T-helper 2 cell treated with Interferon-gamma antibody and Interleukin-4, amounts not matched to agents 5 μg/mL and 100 μg/mL, for 36 hours (primary cell): ENCODE results near the gene UBE2E2.

Source experiments
- DNase-seq: peaks from one replicate; pipeline ENCODE4 v3.0.0; 2021; ENCODE audit warnings: low spot score
- H3K27ac Mint-ChIP-seq: one replicate; pipeline ENCODE4 v1.8.0; 2021; ENCODE audit warnings: mild to moderate bottlenecking, mixed read lengths
- H3K27me3 Mint-ChIP-seq: one replicate; pipeline ENCODE4 v1.8.0; 2021; ENCODE audit warnings: low read depth, mixed read lengths
- H3K36me3 Mint-ChIP-seq: one replicate; pipeline ENCODE4 v1.8.0; 2021; ENCODE audit warnings: low read depth, mixed read lengths
- H3K4me1 Mint-ChIP-seq: one replicate; pipeline ENCODE4 v1.8.0; 2021; ENCODE audit warnings: low read depth, mixed read lengths
- H3K4me3 Mint-ChIP-seq: one replicate; pipeline ENCODE4 v1.8.0; 2022; ENCODE audit warnings: mild to moderate bottlenecking, moderate library complexity, mixed read lengths
- H3K9me3 Mint-ChIP-seq: one replicate; pipeline ENCODE4 v1.8.0; 2021; ENCODE audit warnings: mixed read lengths

The UBE2E2 gene

GRCh38 chr3:23288286-23288685, 85.2 kb downstream of the UBE2E2 start:
- H3K4me3 Mint-ChIP-seq, result no peak overlapping the region
- DNase-seq, result no peak
- peaks cover 8% of the 10 kb centered on the region for H3K9me3 Mint-ChIP-seq
- H3K27ac Mint-ChIP-seq, result no peak overlapping the region
- H3K4me1 Mint-ChIP-seq, result no peaks in the 10 kb centered on the region
- H3K27me3 Mint-ChIP-seq, result no peaks in the 10 kb centered on the region
- H3K36me3 Mint-ChIP-seq, result no peaks in the 10 kb centered on the region

- no peak for DNase-seq
- Mint-ChIP-seq H3K27ac (no peak overlapping the region), H3K4me1 (no peaks in the 10 kb centered on the region), H3K9me3 (peaks cover 8% of the 10 kb centered on the region), H3K4me3 (no peak overlapping the region), H3K27me3 (no peaks in the 10 kb centered on the region), H3K36me3 (no peaks in the 10 kb centered on the region)
Observed at GRCh38 chr3:23288715-23289114, 85.6 kb downstream of the UBE2E2 start.

- no peaks in the 10 kb centered on the region for H3K36me3 Mint-ChIP-seq
- H3K27me3 Mint-ChIP-seq, result no peaks in the 10 kb centered on the region
- no peak overlapping the region for H3K27ac Mint-ChIP-seq
- H3K9me3 Mint-ChIP-seq, result peaks cover 6% of the 10 kb centered on the region
- no peaks in the 10 kb centered on the region for H3K4me1 Mint-ChIP-seq
- H3K4me3 Mint-ChIP-seq, result no peak overlapping the region
- no peak for DNase-seq
Observed at GRCh38 chr3:23292432-23292831, 89.3 kb downstream of the UBE2E2 start.

DNA sequence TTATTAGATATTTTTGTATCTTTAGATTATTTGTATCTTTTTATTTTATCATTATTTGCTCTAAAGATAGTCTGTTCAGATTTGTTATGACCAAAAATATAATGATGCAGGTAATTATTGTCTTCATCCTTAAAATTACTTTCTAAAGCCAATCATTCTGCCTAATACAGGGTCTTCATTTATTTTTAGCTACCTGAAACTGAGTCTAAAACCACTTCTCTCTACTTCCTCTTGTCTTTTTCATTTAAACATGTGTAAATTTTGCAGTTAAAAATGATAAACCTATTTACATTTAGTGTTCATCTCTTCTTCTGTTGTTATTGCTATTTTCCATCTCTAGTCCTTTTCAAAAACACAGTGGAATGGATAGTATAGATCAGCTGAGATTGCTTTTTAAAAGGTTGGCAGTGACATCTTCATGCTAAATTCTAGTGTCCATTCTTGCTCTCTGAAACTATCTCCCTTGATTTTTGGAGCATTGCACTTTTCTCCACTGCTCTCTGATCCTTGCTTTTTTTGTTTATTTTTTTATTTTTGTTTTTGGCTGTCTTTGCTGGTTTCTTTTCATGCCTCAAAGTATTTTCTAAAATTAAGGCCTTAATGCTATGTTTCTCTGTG, 91.8 kb downstream of the UBE2E2 start:
- Mint-ChIP-seq H3K4me1 (no peaks in the 10 kb centered on the region), H3K27me3 (no peaks in the 10 kb centered on the region)

DNA sequence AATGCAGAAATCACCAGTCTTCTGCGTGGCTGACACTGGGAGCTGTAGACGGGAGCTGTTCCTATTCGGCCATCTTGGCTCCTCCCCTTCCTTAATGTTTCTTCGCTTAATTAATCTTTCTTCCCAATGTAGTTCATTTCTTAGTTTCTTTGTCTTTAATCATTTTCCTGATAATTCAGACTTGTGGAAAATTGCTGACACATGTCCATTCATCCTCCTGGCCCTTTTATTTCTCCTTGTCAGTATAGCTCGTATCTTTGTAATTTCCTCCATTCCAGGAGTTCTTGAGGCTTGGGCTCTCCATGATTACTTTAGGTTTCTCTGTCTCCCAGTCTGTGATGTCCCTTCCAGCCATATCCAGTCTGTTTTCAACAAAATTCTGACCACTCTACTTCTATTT, 98.7 kb downstream of the UBE2E2 start:
- DNase-seq, result no peak
- H3K4me1 Mint-ChIP-seq, result no peaks in the 10 kb centered on the region
- H3K9me3 Mint-ChIP-seq, result peaks cover 6% of the 10 kb centered on the region
- H3K27ac Mint-ChIP-seq, result no peak overlapping the region
- H3K36me3 Mint-ChIP-seq, result no peaks in the 10 kb centered on the region
- no peak overlapping the region for H3K4me3 Mint-ChIP-seq
- H3K27me3 Mint-ChIP-seq, result no peaks in the 10 kb centered on the region

More for the DNA sequence above, 91.8 kb downstream of the UBE2E2 start:
- H3K27ac Mint-ChIP-seq, result no peak overlapping the region
- DNase-seq, result no peak
- no peak overlapping the region for H3K4me3 Mint-ChIP-seq
- H3K36me3 Mint-ChIP-seq, result no peaks in the 10 kb centered on the region
- H3K9me3 Mint-ChIP-seq, result no peaks in the 10 kb centered on the region

- Mint-ChIP-seq H3K27ac (no peak overlapping the region), H3K4me3 (no peak overlapping the region), H3K4me1 (no peaks in the 10 kb centered on the region), H3K9me3 (peaks cover 6% of the 10 kb centered on the region), H3K36me3 (no peaks in the 10 kb centered on the region), H3K27me3 (no peaks in the 10 kb centered on the region)
- DNase-seq, result no peak
Observed at GRCh38 chr3:23302271-23302670, 99.1 kb downstream of the UBE2E2 start.

DNA sequence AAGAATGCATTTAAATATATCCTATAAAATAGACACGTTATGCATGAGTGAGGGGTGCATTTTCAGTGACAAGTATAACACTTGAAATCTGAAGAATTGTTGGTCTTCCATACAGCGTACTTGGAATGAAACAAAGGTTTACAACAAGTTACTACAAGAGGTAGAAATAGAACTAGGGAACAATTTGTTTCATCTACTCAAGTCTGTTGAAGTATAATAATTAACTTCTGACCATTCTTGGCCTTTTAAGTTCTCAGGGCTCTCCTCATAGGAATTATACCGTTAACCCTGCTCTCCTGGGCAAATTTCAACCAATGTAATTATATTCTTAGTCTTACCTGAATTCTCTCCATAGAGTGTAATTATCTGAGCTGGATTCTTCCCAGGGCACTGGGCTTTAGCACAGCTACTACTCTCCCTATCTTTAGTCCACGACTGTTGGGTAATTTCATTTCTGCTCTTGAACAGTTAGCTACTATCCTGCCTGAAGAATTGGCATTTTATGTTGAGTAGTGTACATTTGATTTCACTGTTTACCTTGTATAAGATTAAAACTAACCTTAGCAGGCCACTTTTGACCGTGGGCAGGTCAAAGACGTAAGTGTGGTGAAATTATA, 100.6 kb downstream of the UBE2E2 start:
- H3K27me3 Mint-ChIP-seq, result no peaks in the 10 kb centered on the region
- H3K4me3 Mint-ChIP-seq, result no peak overlapping the region
- no peaks in the 10 kb centered on the region for H3K36me3 Mint-ChIP-seq
- DNase-seq, result no peak
- peaks cover 6% of the 10 kb centered on the region for H3K9me3 Mint-ChIP-seq
- H3K4me1 Mint-ChIP-seq, result no peaks in the 10 kb centered on the region
- no peak overlapping the region for H3K27ac Mint-ChIP-seq

- no peak overlapping the region for H3K27ac Mint-ChIP-seq
- H3K27me3 Mint-ChIP-seq, result no peaks in the 10 kb centered on the region
- no peak overlapping the region for H3K4me3 Mint-ChIP-seq
- H3K9me3 Mint-ChIP-seq, result peaks cover 6% of the 10 kb centered on the region
- DNase-seq, result no peak
- H3K36me3 Mint-ChIP-seq, result no peaks in the 10 kb centered on the region
- H3K4me1 Mint-ChIP-seq, result no peaks in the 10 kb centered on the region
Observed at GRCh38 chr3:23304424-23304823, 101.3 kb downstream of the UBE2E2 start.

DNA sequence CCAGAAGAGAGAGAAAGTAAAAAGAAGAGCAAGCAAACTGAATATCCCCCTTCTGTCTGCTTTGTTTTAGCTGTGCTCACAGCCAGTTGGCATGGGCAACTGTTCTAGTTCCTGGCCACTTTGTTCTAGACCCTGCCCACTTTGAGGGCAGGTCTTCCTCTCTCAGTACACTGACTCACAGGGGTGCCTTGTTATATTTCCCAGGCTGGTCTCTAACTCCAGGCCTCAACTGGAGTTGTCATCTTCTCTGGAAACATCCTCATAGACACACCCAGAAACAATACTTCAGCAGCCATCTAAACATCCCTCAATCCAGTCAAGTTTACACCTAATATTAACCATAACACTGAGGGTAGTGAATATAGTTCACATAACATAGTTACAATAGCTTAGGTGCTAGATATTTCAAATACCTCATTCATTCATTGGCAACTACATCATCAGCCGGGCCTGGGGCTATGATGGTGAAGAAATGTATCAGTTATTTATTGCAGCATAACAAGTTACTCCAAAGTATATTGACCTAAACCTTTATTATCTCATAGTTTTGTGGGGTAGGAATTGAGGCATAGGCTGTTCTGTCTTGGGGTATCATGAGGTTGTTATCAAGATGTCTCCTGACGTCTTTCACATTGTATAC, 106.0 kb downstream of the UBE2E2 start:
- Mint-ChIP-seq H3K27ac (no peak overlapping the region), H3K4me3 (no peak overlapping the region), H3K36me3 (no peaks in the 10 kb centered on the region), H3K9me3 (peaks cover 4% of the 10 kb centered on the region), H3K4me1 (no peaks in the 10 kb centered on the region), H3K27me3 (no peaks in the 10 kb centered on the region)
- DNase-seq, result no peak

DNA sequence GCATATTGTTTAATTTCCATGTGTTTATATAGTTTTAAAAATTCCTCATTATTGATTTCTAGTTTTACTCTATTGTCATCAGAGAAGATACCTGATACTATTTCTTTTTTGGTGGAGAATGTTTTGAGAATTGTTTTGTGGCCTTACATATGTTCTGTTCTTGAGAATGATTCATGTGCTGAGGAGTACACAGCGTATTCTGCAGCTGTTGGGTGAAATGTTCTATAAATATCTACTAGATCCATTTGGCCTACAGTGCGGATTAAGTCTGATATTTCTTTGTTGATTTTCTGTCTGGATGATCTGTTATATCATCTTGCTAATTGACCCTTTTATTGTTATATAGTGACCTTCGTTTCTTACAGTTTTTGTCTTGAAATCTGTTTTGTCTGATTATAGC, 109.7 kb downstream of the UBE2E2 start:
- DNase-seq, result no peak
- Mint-ChIP-seq H3K36me3 (no peaks in the 10 kb centered on the region), H3K27me3 (no peaks in the 10 kb centered on the region), H3K9me3 (peaks cover 17% of the 10 kb centered on the region), H3K27ac (no peak overlapping the region), H3K4me1 (no peaks in the 10 kb centered on the region), H3K4me3 (no peak overlapping the region)

GRCh38 chr3:23314981-23315762, 112.0 kb downstream of the UBE2E2 start:
- Mint-ChIP-seq H3K27ac (no peak overlapping the region), H3K36me3 (no peaks in the 10 kb centered on the region), H3K27me3 (no peaks in the 10 kb centered on the region), H3K4me1 (no peaks in the 10 kb centered on the region), H3K9me3 (peaks cover 17% of the 10 kb centered on the region), H3K4me3 (no peak overlapping the region)
- no peak for DNase-seq

- Mint-ChIP-seq H3K27me3 (no peaks in the 10 kb centered on the region), H3K4me1 (no peaks in the 10 kb centered on the region)
- no peak for DNase-seq
Observed at GRCh38 chr3:23316924-23317323, 113.8 kb downstream of the UBE2E2 start.

GRCh38 chr3:23319366-23320312, 116.5 kb downstream of the UBE2E2 start:
- H3K4me3 Mint-ChIP-seq, result no peak overlapping the region
- peaks cover 3% of the 10 kb centered on the region for H3K4me1 Mint-ChIP-seq
- no peak for DNase-seq
- peaks cover 6% of the 10 kb centered on the region for H3K27me3 Mint-ChIP-seq
- H3K36me3 Mint-ChIP-seq, result no peaks in the 10 kb centered on the region
- H3K9me3 Mint-ChIP-seq, result peaks cover 8% of the 10 kb centered on the region
- no peak overlapping the region for H3K27ac Mint-ChIP-seq

More at GRCh38 chr3:23316924-23317323, 113.8 kb downstream of the UBE2E2 start:
- H3K9me3 Mint-ChIP-seq, result peaks cover 17% of the 10 kb centered on the region
- no peak overlapping the region for H3K27ac Mint-ChIP-seq
- no peaks in the 10 kb centered on the region for H3K36me3 Mint-ChIP-seq
- no peak overlapping the region for H3K4me3 Mint-ChIP-seq
